GM12864 (cell line): ENCODE data around the gene NSF.
"Not testable (repeated sequence)": the region's sequence is repeated elsewhere in the genome, so short reads cannot be mapped to it uniquely, and the experiment has no call there.

Source experiments
- DNase-seq: peaks from one replicate; pipeline ENCODE4 v3.0.0-alpha.2; 2011; ENCODE audit warnings: low read depth
- H3K4me3 ChIP-seq: 2 replicates; pipeline ENCODE4 v1.5.1; 2011; ENCODE audit warnings: mild to moderate bottlenecking, low read depth, low read length, control low read depth
- CTCF ChIP-seq: IDR thresholded peaks from 2 replicates; pipeline ENCODE4 v1.5.1; 2011; ENCODE audit warnings: low read depth, mild to moderate bottlenecking, moderate library complexity, low read length, control low read depth, inconsistent platforms; ENCODE audit errors: missing control alignments

NSF gene

GRCh38 chr17:46685284-46685683 lies 94.8 kb downstream of the NSF start:
- H3K4me3 ChIP-seq, DNase-seq: not testable (repeated sequence)

GRCh38 chr17:46692196-46692595 lies 101.7 kb downstream of the NSF start:
- DNase-seq, H3K4me3 ChIP-seq: not testable (repeated sequence)

- not testable (repeated sequence) for H3K4me3 ChIP-seq, DNase-seq
Measured at GRCh38 chr17:46693283-46693682, 102.8 kb downstream of the NSF start.

- not testable (repeated sequence) for H3K4me3 ChIP-seq, DNase-seq
Measured at GRCh38 chr17:46696522-46696921, 106.1 kb downstream of the NSF start.

GRCh38 chr17:46699014-46699413 lies 108.5 kb downstream of the NSF start:
- not testable (repeated sequence) for DNase-seq, H3K4me3 ChIP-seq

- DNase-seq: no peak
- H3K4me3 ChIP-seq: no peak overlapping the region
- TF ChIP-seq CTCF: no peak
Measured at GRCh38 chr17:46717999-46718398, 127.5 kb downstream of the NSF start.

GRCh38 chr17:46719891-46720290 lies 129.4 kb downstream of the NSF start:
- no peak for DNase-seq
- no peak for TF ChIP-seq CTCF
- no peak overlapping the region for H3K4me3 ChIP-seq

- no peak overlapping the region for H3K4me3 ChIP-seq
- DNase-seq: no peak
- TF ChIP-seq CTCF: no peak
Measured at GRCh38 chr17:46720408-46720807, 129.9 kb downstream of the NSF start.

- no peak for TF ChIP-seq CTCF
- DNase-seq: no peak
- no peak overlapping the region for H3K4me3 ChIP-seq
Measured at GRCh38 chr17:46722662-46723285, 132.3 kb downstream of the NSF start.

- no peak for DNase-seq
- TF ChIP-seq CTCF: no peak
Measured at GRCh38 chr17:46726206-46726605, 135.7 kb downstream of the NSF start.

More at GRCh38 chr17:46726206-46726605, 135.7 kb downstream of the NSF start:
- H3K4me3 ChIP-seq: no peak overlapping the region
